ENCODE data around the gene MLF1.

MLF1 gene

DNA sequence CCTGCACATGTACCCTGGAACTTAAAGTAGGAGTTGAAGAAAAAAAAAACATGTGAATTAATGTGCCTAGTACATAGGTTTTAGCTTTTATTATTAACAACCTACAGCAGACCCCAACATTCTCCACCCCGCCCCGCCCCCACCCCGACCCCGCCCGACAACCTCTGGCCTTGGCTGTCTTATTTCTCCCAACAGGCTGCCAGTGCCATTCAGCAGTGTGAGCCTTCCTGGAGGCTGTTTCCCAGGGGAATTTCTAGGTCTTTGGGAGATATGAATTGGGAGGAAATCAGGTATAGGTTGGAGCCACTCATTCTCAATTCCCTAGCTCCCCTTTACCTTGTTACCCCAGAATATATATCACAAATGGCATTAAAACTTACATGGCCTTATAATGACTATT is 8.3 kb upstream of the MLF1 start:
- H3K4me3 ChIP-seq (ENCODE audit: low read depth, low read length), result no peak overlapping the region
- no peak for DNase-seq (ENCODE audit: low read depth)
- TF ChIP-seq, protein P1, sequence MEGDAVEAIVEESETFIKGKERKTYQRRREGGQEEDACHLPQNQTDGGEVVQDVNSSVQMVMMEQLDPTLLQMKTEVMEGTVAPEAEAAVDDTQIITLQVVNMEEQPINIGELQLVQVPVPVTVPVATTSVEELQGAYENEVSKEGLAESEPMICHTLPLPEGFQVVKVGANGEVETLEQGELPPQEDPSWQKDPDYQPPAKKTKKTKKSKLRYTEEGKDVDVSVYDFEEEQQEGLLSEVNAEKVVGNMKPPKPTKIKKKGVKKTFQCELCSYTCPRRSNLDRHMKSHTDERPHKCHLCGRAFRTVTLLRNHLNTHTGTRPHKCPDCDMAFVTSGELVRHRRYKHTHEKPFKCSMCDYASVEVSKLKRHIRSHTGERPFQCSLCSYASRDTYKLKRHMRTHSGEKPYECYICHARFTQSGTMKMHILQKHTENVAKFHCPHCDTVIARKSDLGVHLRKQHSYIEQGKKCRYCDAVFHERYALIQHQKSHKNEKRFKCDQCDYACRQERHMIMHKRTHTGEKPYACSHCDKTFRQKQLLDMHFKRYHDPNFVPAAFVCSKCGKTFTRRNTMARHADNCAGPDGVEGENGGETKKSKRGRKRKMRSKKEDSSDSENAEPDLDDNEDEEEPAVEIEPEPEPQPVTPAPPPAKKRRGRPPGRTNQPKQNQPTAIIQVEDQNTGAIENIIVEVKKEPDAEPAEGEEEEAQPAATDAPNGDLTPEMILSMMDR (IDR thresholded peaks at IDR 0.05; ENCODE audit: control insufficient read depth, extremely low read depth, insufficient read depth), result no peak

DNA sequence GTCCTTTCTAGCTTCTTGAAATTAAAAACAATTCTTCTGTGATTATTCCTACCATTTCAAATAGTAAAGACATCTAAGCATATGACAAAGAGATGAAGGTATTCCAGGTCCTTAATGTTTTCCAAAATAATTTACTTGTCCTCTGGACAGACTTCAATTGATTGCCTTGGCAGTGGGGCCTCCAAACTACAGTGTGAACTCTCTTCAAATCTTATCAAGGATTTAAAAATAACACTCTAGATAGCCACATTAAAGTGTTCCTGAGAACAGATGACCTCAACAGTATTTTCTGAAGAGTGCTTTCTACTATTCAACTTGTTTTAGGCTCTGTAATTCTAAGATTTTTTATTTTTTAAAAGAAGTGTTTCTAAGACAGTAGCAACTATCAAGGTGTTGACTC is 7.9 kb upstream of the MLF1 start:
- H3K4me3 ChIP-seq (ENCODE audit: low read depth, low read length), result no peak overlapping the region
- TF ChIP-seq, protein P1 (IDR thresholded peaks at IDR 0.05; ENCODE audit: control insufficient read depth, extremely low read depth, insufficient read depth), result no peak
- DNase-seq (ENCODE audit: low read depth), result no peak

DNA sequence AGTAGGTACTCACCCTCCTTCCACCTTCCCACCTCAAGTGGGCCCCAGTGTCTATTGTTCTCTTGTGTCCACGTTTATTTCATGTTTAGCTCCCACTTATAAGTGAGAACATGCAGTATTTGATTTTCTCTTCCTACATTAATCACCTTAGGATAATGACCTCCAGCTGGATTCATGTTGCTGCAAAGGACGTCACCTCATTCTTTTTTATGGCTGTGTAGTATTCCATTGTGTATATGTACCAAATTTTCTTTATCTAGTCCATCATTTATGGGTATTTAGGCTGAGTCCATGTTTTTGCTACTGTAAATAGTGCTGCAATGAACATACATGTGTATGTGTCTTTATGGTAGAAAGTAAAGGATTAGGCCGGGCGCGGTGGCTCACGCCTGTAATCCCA is 5.9 kb upstream of the MLF1 start:
- no peak overlapping the region for H3K4me3 ChIP-seq (ENCODE audit: low read depth, low read length)
- TF ChIP-seq, protein P1 (IDR thresholded peaks at IDR 0.05; ENCODE audit: control insufficient read depth, extremely low read depth, insufficient read depth), result no peak
- no peak for DNase-seq (ENCODE audit: low read depth)

DNA sequence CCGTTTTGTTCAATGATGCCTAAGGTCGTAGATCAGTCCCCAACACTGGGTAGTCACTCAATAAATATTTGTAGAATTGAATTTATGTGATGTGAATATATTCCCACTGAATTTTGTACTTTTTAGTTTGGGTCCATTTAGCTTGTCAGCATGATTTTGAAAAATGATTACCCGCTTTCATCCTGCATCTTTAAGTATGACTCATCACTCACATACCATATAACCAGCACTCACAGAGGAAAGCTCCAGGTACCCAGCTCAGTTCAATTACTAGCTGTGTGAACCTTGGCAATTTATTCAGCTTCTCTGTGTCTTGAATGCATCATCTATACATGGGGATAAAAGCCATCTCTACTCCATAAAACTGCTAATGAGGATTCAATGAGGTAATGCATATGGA is 2.2 kb upstream of the MLF1 start:
- TF ChIP-seq, protein P1 (IDR thresholded peaks at IDR 0.05; ENCODE audit: control insufficient read depth, extremely low read depth, insufficient read depth), result no peak
- no peak for DNase-seq (ENCODE audit: low read depth)
- H3K4me3 ChIP-seq (ENCODE audit: low read depth, low read length), result no peak overlapping the region

DNA sequence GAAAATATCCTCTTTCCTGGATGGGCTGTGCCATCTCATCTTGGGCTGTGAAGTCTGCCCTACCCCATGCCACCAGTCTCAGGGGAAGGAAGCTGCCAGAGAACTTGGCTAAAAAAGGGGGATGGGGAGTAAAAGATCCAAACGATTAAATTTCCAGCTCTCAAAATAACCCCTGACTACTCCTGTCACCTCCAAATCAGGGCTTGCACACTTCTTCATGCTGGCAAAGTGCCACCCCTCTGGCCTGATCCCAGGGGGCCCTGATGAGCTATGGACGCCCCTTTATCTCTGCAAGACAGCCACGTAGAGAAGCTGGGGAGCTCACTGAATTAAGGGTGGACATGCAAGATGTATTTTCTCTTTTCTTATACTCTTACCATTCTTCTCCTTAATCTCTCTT is 1.2 kb upstream of the MLF1 start:
- no peak overlapping the region for H3K4me3 ChIP-seq (ENCODE audit: low read depth, low read length)
- TF ChIP-seq, protein P1 (IDR thresholded peaks at IDR 0.05; ENCODE audit: control insufficient read depth, extremely low read depth, insufficient read depth), result no peak
- DNase-seq (ENCODE audit: low read depth), result no peak

DNA sequence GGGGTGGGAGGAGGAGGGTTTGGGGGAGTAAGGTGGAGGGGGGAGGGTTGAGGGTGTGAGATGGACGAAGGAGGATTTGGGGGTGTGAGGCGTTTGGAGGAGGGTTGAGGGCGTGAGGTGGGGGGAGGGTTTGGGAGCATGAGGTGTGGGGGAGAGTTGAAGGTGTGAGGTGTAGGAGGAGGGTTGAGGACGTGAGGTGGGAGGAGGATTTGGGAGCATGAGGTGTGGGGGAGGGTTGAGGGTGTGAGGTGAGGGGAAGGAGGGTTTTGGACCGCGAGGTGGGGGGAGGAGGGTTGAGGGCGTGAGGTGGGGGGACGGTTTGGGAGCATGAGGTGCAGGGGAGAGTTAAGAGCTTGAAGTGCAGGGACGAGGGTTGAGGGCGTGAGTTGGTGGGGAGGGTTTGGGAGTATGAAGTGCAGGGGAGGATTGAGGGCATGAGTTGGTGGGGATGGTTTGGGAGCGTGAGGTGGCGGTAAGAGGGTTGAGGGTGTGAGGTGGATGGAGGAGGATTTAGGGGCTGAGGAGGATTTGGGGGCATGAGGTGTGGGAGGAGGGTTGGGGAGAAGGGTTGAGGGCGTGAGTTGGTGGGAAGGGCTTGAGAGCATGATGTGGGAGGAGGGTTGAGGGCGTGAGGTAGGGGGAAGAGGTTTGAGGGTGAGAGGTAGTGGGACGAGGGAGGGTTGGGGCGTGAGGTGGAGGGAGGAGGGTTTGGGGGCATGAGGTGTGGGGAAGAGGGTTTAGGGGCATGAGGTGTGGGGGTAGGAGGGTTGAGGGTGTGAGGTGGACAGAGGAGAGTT is 1.2 kb downstream of the MLF1 start:
- DNase-seq (ENCODE audit: low read depth), result no peak
- H3K4me3 ChIP-seq (ENCODE audit: low read depth, low read length), result no peak overlapping the region
- TF ChIP-seq, protein P1 (IDR thresholded peaks at IDR 0.05; ENCODE audit: control insufficient read depth, extremely low read depth, insufficient read depth), result no peak

DNA sequence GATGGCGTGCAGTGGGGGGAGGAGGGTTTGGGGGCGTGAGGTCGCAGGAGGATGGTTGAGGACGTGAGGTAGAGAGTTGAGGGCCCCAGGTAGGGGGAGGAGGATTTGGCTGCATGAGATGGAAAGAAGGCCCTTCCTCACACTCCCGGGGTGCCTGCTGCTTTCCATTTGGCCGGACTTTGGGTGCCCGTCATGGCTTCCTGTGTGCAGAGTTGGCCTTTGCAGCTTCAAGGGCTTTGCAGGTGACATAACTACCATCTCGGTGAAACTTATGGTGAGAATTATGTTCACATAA is 1.7 kb downstream of the MLF1 start:
- no peak for DNase-seq (ENCODE audit: low read depth)
- TF ChIP-seq, protein P1 (IDR thresholded peaks at IDR 0.05; ENCODE audit: control insufficient read depth, extremely low read depth, insufficient read depth), result no peak

More for the DNA sequence above, 1.7 kb downstream of the MLF1 start:
- no peak overlapping the region for H3K4me3 ChIP-seq (ENCODE audit: low read depth, low read length)

Data from LNCaP clone FGC (cell line).